ENCODE data around the gene CDH23. TPM values are rescaled to one million over a fixed set of nuclear protein-coding genes. Genes with fewer than 3 reads are reported as not detected.

The CDH23 gene
- total RNA-seq, 4 donors from 2014 or later: 2.9 to 16.1 (median 5.9) TPM

- H3K4me3 ChIP-seq: no peak overlapping the region
- H3K9me3 ChIP-seq: no peaks in the 10 kb centered on the region
- H3K27ac ChIP-seq: no peak overlapping the region
- WGBS, 2 donors (ENCODE audit: low coverage in 1 of 2): 58 to 71% methylated on average over 3 to 7 of the region's 7 CpGs
- H3K27me3 ChIP-seq: no peaks in the 10 kb centered on the region
- in situ Hi-C loops (cut with MboI; ENCODE audit: low pct_ligation_motif_present in 1 of 4, low pct_unique_long_range_greater_than_20kb in 1 of 4, low sequenced_read_pairs in 3 of 4) (no loop called here), intact Hi-C loops (cut with DNase I; ENCODE audit: low total_unique reads) (loop anchor here (10.0 kb wide), 1 partner anchor 107 kb away; no protein-coding TSS in a partner anchor)
- H3K4me1 ChIP-seq: peaks cover 4 to 6% (median 5%) of the 10 kb centered on the region in 4 donors
- H3K36me3 ChIP-seq: no peaks in the 10 kb centered on the region
- no peak for TF ChIP-seq POLR2A (IDR thresholded peaks at IDR 0.05)
- TF ChIP-seq POLR2AphosphoS5 (IDR thresholded peaks at IDR 0.05): no peak
- TF ChIP-seq, protein P1, sequence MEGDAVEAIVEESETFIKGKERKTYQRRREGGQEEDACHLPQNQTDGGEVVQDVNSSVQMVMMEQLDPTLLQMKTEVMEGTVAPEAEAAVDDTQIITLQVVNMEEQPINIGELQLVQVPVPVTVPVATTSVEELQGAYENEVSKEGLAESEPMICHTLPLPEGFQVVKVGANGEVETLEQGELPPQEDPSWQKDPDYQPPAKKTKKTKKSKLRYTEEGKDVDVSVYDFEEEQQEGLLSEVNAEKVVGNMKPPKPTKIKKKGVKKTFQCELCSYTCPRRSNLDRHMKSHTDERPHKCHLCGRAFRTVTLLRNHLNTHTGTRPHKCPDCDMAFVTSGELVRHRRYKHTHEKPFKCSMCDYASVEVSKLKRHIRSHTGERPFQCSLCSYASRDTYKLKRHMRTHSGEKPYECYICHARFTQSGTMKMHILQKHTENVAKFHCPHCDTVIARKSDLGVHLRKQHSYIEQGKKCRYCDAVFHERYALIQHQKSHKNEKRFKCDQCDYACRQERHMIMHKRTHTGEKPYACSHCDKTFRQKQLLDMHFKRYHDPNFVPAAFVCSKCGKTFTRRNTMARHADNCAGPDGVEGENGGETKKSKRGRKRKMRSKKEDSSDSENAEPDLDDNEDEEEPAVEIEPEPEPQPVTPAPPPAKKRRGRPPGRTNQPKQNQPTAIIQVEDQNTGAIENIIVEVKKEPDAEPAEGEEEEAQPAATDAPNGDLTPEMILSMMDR (IDR thresholded peaks at IDR 0.05): no peak
- no peak for TF ChIP-seq EP300 (IDR thresholded peaks at IDR 0.05; ENCODE audit: low read depth)
- no peak for DNase-seq
Observed at GRCh38 chr10:71697938-71698709, 301.4 kb downstream of the CDH23 start.

- H3K27ac ChIP-seq: no peak overlapping the region
- H3K36me3 ChIP-seq: no peaks in the 10 kb centered on the region
- 80 to 87% methylated on average over 3 to 5 of the region's 5 CpGs for WGBS, 2 donors (ENCODE audit: low coverage in 1 of 2)
- H3K27me3 ChIP-seq: no peaks in the 10 kb centered on the region
- TF ChIP-seq POLR2A (IDR thresholded peaks at IDR 0.05): no peak
- TF ChIP-seq, protein P1 (IDR thresholded peaks at IDR 0.05): no peak
- TF ChIP-seq EP300 (IDR thresholded peaks at IDR 0.05; ENCODE audit: low read depth): no peak
- TF ChIP-seq POLR2AphosphoS5 (IDR thresholded peaks at IDR 0.05): no peak
- DNase-seq: no peak
- intact Hi-C loops (cut with DNase I; ENCODE audit: low total_unique reads): loop anchor here (10.0 kb wide), 1 partner anchor 106 kb away; no protein-coding TSS in a partner anchor
- H3K9me3 ChIP-seq: no peaks in the 10 kb centered on the region
- in situ Hi-C loops (cut with MboI; ENCODE audit: low pct_ligation_motif_present in 1 of 4, low pct_unique_long_range_greater_than_20kb in 1 of 4, low sequenced_read_pairs in 3 of 4): no loop called here
- peaks cover 4 to 6% (median 5%) of the 10 kb centered on the region in 4 donors for H3K4me1 ChIP-seq
- no peak overlapping the region for H3K4me3 ChIP-seq
Observed at GRCh38 chr10:71698737-71699136, 302.0 kb downstream of the CDH23 start.

DNA sequence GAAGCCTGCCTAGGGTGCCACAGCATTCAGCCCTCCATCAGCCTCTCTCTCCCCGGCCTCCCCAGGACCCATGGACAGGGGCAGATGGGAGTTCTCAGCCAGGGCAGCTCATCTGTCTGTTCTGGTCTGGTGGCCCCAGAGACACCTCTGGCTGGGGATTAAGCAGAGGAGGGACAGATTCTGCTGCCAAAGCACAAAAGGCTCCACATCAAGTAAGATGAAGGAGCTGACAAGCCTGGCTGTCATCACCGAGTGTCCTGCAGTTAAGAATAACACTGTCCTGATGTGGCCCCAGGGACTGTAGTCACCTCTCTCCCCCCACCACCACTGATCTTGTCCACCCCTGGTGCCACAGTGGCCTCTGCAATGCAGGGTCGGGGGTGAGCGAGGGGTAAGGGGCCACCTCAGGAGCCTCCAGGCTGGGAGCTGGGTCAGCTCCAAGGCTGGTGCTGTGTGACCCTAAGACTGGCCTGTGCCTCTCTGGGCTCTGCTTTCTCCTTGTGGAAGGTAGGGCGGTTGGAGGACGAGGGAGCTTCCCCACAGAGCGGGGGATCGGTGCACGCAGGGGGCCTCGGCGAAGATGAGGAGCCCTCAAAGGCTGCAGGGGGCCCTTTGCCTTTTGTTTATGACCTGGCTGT is 304.1 kb downstream of the CDH23 start:
- no peak for DNase-seq
- no peaks in the 10 kb centered on the region for H3K27me3 ChIP-seq
- intact Hi-C loops (cut with DNase I; ENCODE audit: low total_unique reads): loop anchor here (10.0 kb wide), 1 partner anchor 306 kb away; the partner anchor contains the start of gene CDH23

More for the DNA sequence above, 304.1 kb downstream of the CDH23 start:
- H3K9me3 ChIP-seq: no peaks in the 10 kb centered on the region
- no peak overlapping the region for H3K27ac ChIP-seq
- in situ Hi-C loops (cut with MboI; ENCODE audit: low pct_ligation_motif_present in 1 of 4, low pct_unique_long_range_greater_than_20kb in 1 of 4, low sequenced_read_pairs in 3 of 4): loop anchor here (10.0 to 25.0 kb wide), 4 partner anchors 111 to 386 kb away; partner anchors contain the start of genes SLC29A3 (in 3 of the 4) and CDH23 (in 2 of the 4)
- peaks cover 0 to 2% (median 0%) of the 10 kb centered on the region in 4 donors for H3K4me1 ChIP-seq
- TF ChIP-seq EP300 (IDR thresholded peaks at IDR 0.05; ENCODE audit: low read depth) (no peak), POLR2AphosphoS5 (IDR thresholded peaks at IDR 0.05) (no peak), POLR2A (IDR thresholded peaks at IDR 0.05) (no peak)
- TF ChIP-seq, protein P1 (IDR thresholded peaks at IDR 0.05): no peak
- no peaks in the 10 kb centered on the region for H3K36me3 ChIP-seq
- WGBS, 2 donors (ENCODE audit: low coverage in 1 of 2): 94% methylated on average over 11 of the region's 11 CpGs; no CpG with 5 or more reads in 1 of the 2 donors
- H3K4me3 ChIP-seq: no peak overlapping the region

All from transverse colon (tissue), 4 donors.